HT1080 (cell line): ENCODE results near the gene PTPRN2. TPM values are rescaled to one million over a fixed set of nuclear protein-coding genes. Genes with fewer than 3 reads are reported as not detected.
A peak's percentile ranks its signal among the peaks of the same experiment; 100 is the strongest.

Experiments used
- DNase-seq: peaks from one replicate; pipeline ENCODE4 v3.0.0-alpha.2; 2015; ENCODE audit warnings: low read depth
- total RNA-seq: library from RNA; depleted of rRNA; stranded (reverse); fragments of >200 nt; shearing (Covaris generic); gene quantifications from 2 replicates; pipeline ENCODE4 v1.2.3, GENCODE V29; 2014

PTPRN2 gene
- total RNA-seq, 1 experiment from 2014 or later, result 0.31 TPM

GRCh38 chr7:157556642-157556944, 1031.0 kb downstream of the PTPRN2 start:
- no peak for DNase-seq

GRCh38 chr7:157555944-157556641, 1031.5 kb downstream of the PTPRN2 start:
- DNase-seq, result no peak

- peak; percentile 90 for DNase-seq
Measured at GRCh38 chr7:157555313-157555712, 1032.3 kb downstream of the PTPRN2 start.

- peak; percentile 7 for DNase-seq
Measured at GRCh38 chr7:157554393-157555238, 1033.0 kb downstream of the PTPRN2 start.

DNA sequence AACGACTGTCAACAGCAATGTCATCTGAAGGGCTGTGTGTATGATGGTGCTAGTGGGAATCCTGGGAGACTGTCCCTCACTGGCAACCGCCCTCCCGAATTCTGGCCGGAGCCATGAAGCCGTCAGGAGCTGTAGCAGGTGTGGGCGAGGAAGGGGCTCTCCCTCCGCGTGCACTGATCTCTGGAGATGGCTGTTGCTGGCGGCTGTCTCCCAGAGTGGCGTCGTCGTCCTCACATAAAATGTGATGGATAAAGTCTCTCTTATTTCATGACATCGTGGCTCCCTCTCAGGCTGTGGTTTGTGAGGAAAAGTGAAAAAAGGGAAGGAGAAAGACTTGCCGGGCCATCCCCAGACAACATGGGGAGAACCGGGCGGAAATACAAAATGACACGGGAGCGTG, 1034.4 kb downstream of the PTPRN2 start:
- no peak for DNase-seq

DNA sequence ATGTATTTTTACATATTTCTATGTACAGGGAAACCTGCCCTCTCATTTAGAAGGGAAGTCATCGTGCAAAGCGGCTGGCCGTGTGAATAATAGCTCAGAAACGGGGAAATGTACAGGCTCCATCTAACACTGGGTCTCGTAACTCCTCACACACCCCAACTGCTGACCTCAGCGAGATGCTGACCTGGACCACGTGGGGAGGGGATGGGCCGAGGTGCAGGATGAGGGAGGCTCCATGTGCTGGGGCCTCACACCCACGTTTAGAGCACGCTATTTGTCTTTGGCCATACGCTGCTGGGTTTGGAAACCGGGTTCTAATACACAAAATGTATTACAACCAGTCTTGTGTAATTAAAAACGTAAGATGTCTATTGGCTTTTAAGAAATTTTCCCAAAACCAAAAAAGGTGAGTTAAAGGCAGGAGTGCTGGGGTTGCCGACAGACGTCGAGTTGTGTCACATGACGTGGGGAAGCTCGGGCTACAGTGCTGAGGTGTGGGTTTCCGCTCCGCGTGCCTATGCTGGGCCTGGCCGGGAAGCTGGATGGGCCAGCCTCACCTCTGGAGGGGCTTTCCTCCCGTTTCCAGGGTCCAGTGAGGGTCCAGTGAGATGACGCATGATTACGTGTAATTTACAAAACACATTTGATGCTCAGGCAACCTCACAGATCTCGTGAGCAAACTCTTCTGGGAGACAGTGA, 1035.2 kb downstream of the PTPRN2 start:
- no peak for DNase-seq

DNA sequence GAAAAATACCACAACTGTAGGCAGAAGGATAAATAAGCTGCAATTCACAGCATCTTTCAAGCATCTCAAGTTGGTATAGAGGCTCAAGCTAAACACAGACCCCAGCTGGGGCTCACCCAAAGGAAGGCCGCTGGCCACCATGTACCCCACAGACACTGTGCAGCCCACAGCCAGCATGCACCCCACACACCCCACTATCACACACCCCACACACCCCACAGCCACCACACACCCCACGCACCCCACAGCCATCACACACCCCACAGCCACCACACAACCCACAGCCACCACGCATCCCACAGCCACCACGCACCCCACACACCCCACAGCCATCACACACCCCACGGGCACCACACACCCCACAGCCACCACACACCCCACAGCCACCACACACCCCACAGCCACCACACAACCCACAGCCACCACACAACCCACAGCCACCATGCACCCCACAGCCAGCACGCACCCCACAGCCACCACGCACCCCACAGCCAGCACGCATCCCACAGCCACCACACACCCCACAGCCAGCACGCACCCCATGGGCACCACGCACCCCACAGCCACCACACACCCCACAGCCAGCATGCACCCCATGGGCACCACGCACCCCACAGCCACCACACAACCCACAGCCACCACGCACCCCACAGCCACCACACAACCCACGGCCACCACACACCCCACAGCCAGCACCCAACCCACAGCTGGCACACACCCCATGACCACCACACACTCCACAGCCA, 1036.1 kb downstream of the PTPRN2 start:
- no peak for DNase-seq

- no peak for DNase-seq
Measured at GRCh38 chr7:157550300-157551275, 1037.0 kb downstream of the PTPRN2 start.

GRCh38 chr7:157549612-157550299, 1037.9 kb downstream of the PTPRN2 start:
- no peak for DNase-seq

GRCh38 chr7:157548691-157549303, 1038.8 kb downstream of the PTPRN2 start:
- no peak for DNase-seq

DNA sequence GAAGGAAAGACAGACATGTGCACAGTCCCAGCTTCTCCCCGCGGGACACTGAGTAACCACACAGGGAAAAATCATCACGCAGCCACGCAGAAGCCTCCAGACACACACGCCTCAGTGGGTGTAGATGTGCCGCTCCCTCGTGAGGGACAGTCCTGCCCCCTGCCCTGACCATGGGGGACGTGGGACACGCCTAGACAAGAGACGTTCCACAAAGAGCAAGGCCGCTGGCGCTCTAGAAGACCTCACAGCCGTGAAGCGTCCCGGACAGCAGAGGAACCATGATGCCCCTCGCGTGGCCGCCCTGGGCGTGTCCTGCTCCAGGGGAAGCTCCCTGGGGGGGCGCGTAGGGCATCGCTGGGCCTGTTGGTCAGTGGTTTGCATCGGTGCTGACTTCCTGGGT, 1040.0 kb downstream of the PTPRN2 start:
- no peak for DNase-seq

GRCh38 chr7:157547102-157547501, 1040.5 kb downstream of the PTPRN2 start:
- DNase-seq, result no peak

GRCh38 chr7:157545681-157546060, 1042.0 kb downstream of the PTPRN2 start:
- no peak for DNase-seq

- no peak for DNase-seq
Measured at GRCh38 chr7:157544980-157545680, 1042.5 kb downstream of the PTPRN2 start.

GRCh38 chr7:157544226-157544625, 1043.4 kb downstream of the PTPRN2 start:
- no peak for DNase-seq

- no peak for DNase-seq
Measured at GRCh38 chr7:157543791-157544190, 1043.8 kb downstream of the PTPRN2 start.

DNA sequence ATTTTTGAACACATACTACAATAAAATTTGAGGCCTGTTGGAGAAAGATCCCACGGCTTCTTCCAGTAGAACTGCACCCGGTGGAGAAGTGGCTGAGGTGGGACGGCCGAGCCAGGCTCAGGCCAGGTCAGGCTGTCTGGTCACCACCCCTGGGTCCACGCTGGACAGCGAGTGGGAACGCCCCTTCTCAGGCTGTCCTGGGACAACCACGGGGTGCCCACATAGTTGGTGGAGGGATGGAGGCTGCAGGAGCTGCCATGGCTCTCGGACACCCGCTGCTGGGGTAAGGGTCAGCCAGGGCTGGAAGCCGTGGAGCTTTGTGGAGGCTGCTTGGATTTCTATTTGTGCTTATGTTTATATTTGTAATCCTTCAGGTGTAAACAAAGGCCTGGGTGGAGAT, 1044.3 kb downstream of the PTPRN2 start:
- no peak for DNase-seq
